WTC11 (cell line): Measurements from ENCODE around the gene SAP30L. TPM values are rescaled to one million over a fixed set of nuclear protein-coding genes. Genes with fewer than 3 reads are reported as not detected.

Experiments
- ATAC-seq: fragments of 200-7000 bp; cut with Tn5 transposase; 2 replicates; pipeline ENCODE4 v1.10.0; 2021; ENCODE audit warnings: mild to moderate bottlenecking, moderate library complexity
- CTCF ChIA-PET: fragments of 300-600 bp; sonication (Branson Sonifier 250); formaldehyde crosslinking; loops from one replicate; lab custom pipeline; 2021; ENCODE audit warnings: antibody characterized with exemption; lab: Charles Lee
- POLR2A ChIA-PET: fragments of 350-600 bp; sonication (Branson Sonifier 250); formaldehyde crosslinking; loops from one replicate; lab custom pipeline; 2021; ENCODE audit warnings: antibody characterized with exemption; lab: Charles Lee
- DNase-seq: peaks from one replicate; pipeline ENCODE4 v3.0.0; 2021; ENCODE audit warnings: low spot score
- H3K27ac Mint-ChIP-seq: 2 replicates; pipeline ENCODE4 v1.8.0; 2021; ENCODE audit warnings: mixed read lengths
- H3K27me3 Mint-ChIP-seq: 2 replicates; pipeline ENCODE4 v1.8.0; 2021; ENCODE audit warnings: low read depth, mild to moderate bottlenecking, moderate library complexity, mixed read lengths
- H3K36me3 Mint-ChIP-seq: 2 replicates; pipeline ENCODE4 v1.8.0; 2021; ENCODE audit warnings: mixed read lengths
- H3K4me1 Mint-ChIP-seq: 2 replicates; pipeline ENCODE4 v1.8.0; 2022; ENCODE audit warnings: mixed read lengths
- H3K4me3 Mint-ChIP-seq: 2 replicates; pipeline ENCODE4 v1.8.0; 2021; ENCODE audit warnings: mild to moderate bottlenecking, moderate library complexity, mixed read lengths
- H3K9me3 Mint-ChIP-seq: 2 replicates; pipeline ENCODE4 v1.8.0; 2021; ENCODE audit warnings: mixed read lengths
- AR ChIP-seq: fragments of 250-450 bp; sonication (Bioruptor Pico); IDR thresholded peaks from 2 replicates; pipeline ENCODE4 v1.9.0; 2021; ENCODE audit warnings: mild to moderate bottlenecking
- ARID4B ChIP-seq: sonication (generic); formaldehyde crosslinking; IDR thresholded peaks from 2 replicates; pipeline ENCODE4 v1.8.0; 2023; ENCODE audit warnings: missing genetic modification reagents, mild to moderate bottlenecking, borderline replicate concordance
- ATF1 ChIP-seq: sonication (generic); formaldehyde crosslinking; IDR thresholded peaks from 2 replicates; pipeline ENCODE4 v1.8.1; 2023; ENCODE audit warnings: mild to moderate bottlenecking, moderate library complexity, missing genetic modification reagents
- ATF6 ChIP-seq: sonication (generic); formaldehyde crosslinking; IDR thresholded peaks from 2 replicates; pipeline ENCODE4 v1.8.1; 2023; ENCODE audit warnings: mild to moderate bottlenecking, missing genetic modification reagents
- CREB1 ChIP-seq: sonication (generic); formaldehyde crosslinking; IDR thresholded peaks from 2 replicates; pipeline ENCODE4 v1.8.0; 2023; ENCODE audit warnings: mild to moderate bottlenecking, missing genetic modification reagents
- E2F5 ChIP-seq: sonication (generic); formaldehyde crosslinking; IDR thresholded peaks from 2 replicates; pipeline ENCODE4 v1.8.1; 2022; ENCODE audit warnings: mild to moderate bottlenecking, moderate library complexity, missing genetic modification reagents
- FOXJ3 ChIP-seq: sonication (generic); formaldehyde crosslinking; IDR thresholded peaks from 2 replicates; pipeline ENCODE4 v1.9.0; 2021; ENCODE audit warnings: missing genetic modification reagents, mild to moderate bottlenecking, borderline replicate concordance
- IRF1 ChIP-seq: sonication (generic); formaldehyde crosslinking; IDR thresholded peaks from 2 replicates; pipeline ENCODE4 v1.8.0; 2023; ENCODE audit warnings: missing genetic modification reagents
- PRDM15 ChIP-seq: sonication (generic); formaldehyde crosslinking; IDR thresholded peaks from 2 replicates; pipeline ENCODE4 v1.8.0; 2022; ENCODE audit warnings: missing genetic modification reagents
- RELA ChIP-seq: sonication (generic); formaldehyde crosslinking; IDR thresholded peaks from 2 replicates; pipeline ENCODE4 v1.8.1; 2022; ENCODE audit warnings: missing genetic modification reagents, mild to moderate bottlenecking, borderline replicate concordance
- SMAD4 ChIP-seq: sonication (generic); formaldehyde crosslinking; IDR thresholded peaks from 2 replicates; pipeline ENCODE4 v1.8.0; 2022; ENCODE audit warnings: mild to moderate bottlenecking, missing genetic modification reagents
- ZNF281 ChIP-seq: sonication (generic); formaldehyde crosslinking; IDR thresholded peaks from 2 replicates; pipeline ENCODE4 v1.8.0; 2023; ENCODE audit warnings: mild to moderate bottlenecking, missing genetic modification reagents
- total RNA-seq: library from RNA; stranded (reverse); gene quantifications from 3 replicates; pipeline ENCODE4 v1.2.3, GENCODE V29; 2021

SAP30L gene
- total RNA-seq, 1 experiment from 2014 or later: 33.5 TPM

GRCh38 chr5:154481584-154482381 lies 36.0 kb downstream of the SAP30L start:
- Mint-ChIP-seq H3K4me1 (peaks cover 77% of the 10 kb centered on the region), H3K27me3 (peaks cover 100% of the 10 kb centered on the region), H3K36me3 (no peaks in the 10 kb centered on the region), H3K4me3 (peak overlapping the region; percentile 58), H3K9me3 (no peaks in the 10 kb centered on the region), H3K27ac (no peak overlapping the region)
- no peak for DNase-seq
- ChIA-PET CTCF (interaction anchor here (0.7 to 1.3 kb wide), 2 partner anchors 13 to 130 kb away, joined by 3 to 5 read pairs; no protein-coding TSS in a partner anchor), POLR2A (no interaction called here)
- no peak for ATAC-seq
- TF ChIP-seq CREB1 (CRISPR knock-in tag) (no peak), PRDM15 (peak; percentile 61; the same call in 1 of the 2 replicates)

GRCh38 chr5:154482528-154483449 lies 37.0 kb downstream of the SAP30L start:
- CTCF ChIA-PET: interaction anchor here (1.1 kb wide), 1 partner anchor 38 kb away, joined by 4 read pairs; no protein-coding TSS in a partner anchor
- POLR2A ChIA-PET: interaction anchor here (0.6 kb wide), 1 partner anchor 237 kb away, joined by 4 read pairs; no protein-coding TSS in a partner anchor
- Mint-ChIP-seq H3K4me3 (peak overlapping the region; percentile 58), H3K9me3 (no peaks in the 10 kb centered on the region), H3K4me1 (peaks cover 71% of the 10 kb centered on the region), H3K27ac (no peak overlapping the region), H3K36me3 (no peaks in the 10 kb centered on the region), H3K27me3 (peaks cover 100% of the 10 kb centered on the region)
- DNase-seq (no peak), ATAC-seq (no peak)
- no peak for TF ChIP-seq ARID4B (CRISPR knock-in tag)
- no peak for TF ChIP-seq FOXJ3 (CRISPR knock-in tag)
- no peak for TF ChIP-seq SMAD4 (CRISPR knock-in tag)
- no peak for TF ChIP-seq E2F5 (CRISPR knock-in tag)
- no peak for TF ChIP-seq RELA (CRISPR knock-in tag)
- no peak for TF ChIP-seq IRF1
- TF ChIP-seq ZNF281 (CRISPR knock-in tag): no peak
- TF ChIP-seq ATF6 (CRISPR knock-in tag): no peak
- TF ChIP-seq ATF1 (CRISPR knock-in tag): no peak
- TF ChIP-seq AR (CRISPR knock-in tag): no peak
